Neural progenitor cell (in vitro differentiated cells): Measurements from ENCODE around the gene PYGB.

ENCODE experiments used
- CTCF ChIP-seq: fragments of 200-600 bp; sonication (generic); IDR thresholded peaks from 2 replicates; pipeline ENCODE4 v1.5.1; 2017; ENCODE audit warnings: antibody characterized with exemption, mild to moderate bottlenecking
- EZH2 ChIP-seq: fragments of 200-600 bp; sonication (generic); IDR thresholded peaks from 2 replicates; pipeline ENCODE4 v1.6.1; 2017; ENCODE audit warnings: antibody characterized with exemption, mild to moderate bottlenecking, moderate library complexity
- EZH2phosphoT487 ChIP-seq: fragments of 200-600 bp; sonication (generic); IDR thresholded peaks from 2 replicates; pipeline ENCODE4 v1.6.1; 2017; ENCODE audit warnings: antibody characterized with exemption

- TF ChIP-seq EZH2phosphoT487 (no peak), CTCF (no peak), EZH2 (no peak)
Measured at GRCh38 chr20:25203089-25203488, 44.8 kb upstream of the PYGB start.
